HepG2 (cell line): Measurements from ENCODE around the gene DDO. TPM values are rescaled to one million over a fixed set of nuclear protein-coding genes. Genes with fewer than 3 reads are reported as not detected.
A peak's percentile ranks its signal among the peaks of the same experiment; 100 is the strongest.

Source experiments
- ATAC-seq: fragments of 200-7000 bp; cut with Tn5 transposase; 3 replicates; pipeline ENCODE4 v1.9.1; 2020; ENCODE audit warnings: mild to moderate bottlenecking, moderate library complexity
- BruUV-seq: library from RNA; stranded (reverse); fragments of 400-500 nt; replicated peaks from 2 replicates; lab custom pipeline; 2021; lab: Mats Ljungman, UMichigan
- CTCF ChIA-PET: fragments of 300-600 bp; formaldehyde crosslinking; extraction: SDS; loops from one replicate; lab custom pipeline; 2021; ENCODE audit warnings: low total read pairs, inconsistent platforms, low intra/inter-chr PET ratio; lab: Yijun Ruan, JAX
- POLR2A ChIA-PET: fragments of 350-600 bp; sonication (Branson Sonifier 250); formaldehyde crosslinking; loops from one replicate; lab custom pipeline; 2020; ENCODE audit warnings: antibody characterized with exemption, inconsistent platforms; lab: Yijun Ruan, JAX
- DNase-seq: peaks from one replicate; pipeline ENCODE4 v3.0.0-alpha.2; 2015; ENCODE audit warnings: low spot score
- FAIRE-seq: peaks from 3 replicates; lab custom pipeline; 2011; peaks lifted over from hg19 to GRCh38; lab: Jason Lieb, UNC
- H2AFZ ChIP-seq: one replicate; pipeline ENCODE4 v1.6.1; 2011; ENCODE audit warnings: low read length, inconsistent platforms
- H3K27ac ChIP-seq: fragments of 300-600 bp; 3 replicates; pipeline ENCODE4 v1.8.0; 2011; ENCODE audit warnings: mixed run types, mild to moderate bottlenecking, mixed read lengths, low read length, inconsistent platforms; ENCODE audit not compliant: insufficient read depth; ENCODE audit errors: extremely low read length
- H3K27me3 ChIP-seq, 2 experiments: fragments of 200-600 bp in 1 of 2; 2 replicates in 1 of 2; 3 replicates in 1 of 2; pipeline versions ENCODE4 v1.6.0 to v1.8.0; 2011; ENCODE audit warnings: low read length in 2 of 2, mild to moderate bottlenecking in 2 of 2, moderate library complexity in 2 of 2, inconsistent platforms in 1 of 2; ENCODE audit not compliant: insufficient read depth in 2 of 2, control insufficient read depth in 1 of 2
- H3K36me3 ChIP-seq, 2 experiments: fragments of 200-600 bp in 1 of 2; replicated peaks in 1 of 2; 2 replicates in 1 of 2; 3 replicates in 1 of 2; pipeline versions ENCODE4 v1.5.1 to v1.8.0; 2011; ENCODE audit warnings: low read length in 2 of 2, inconsistent platforms in 1 of 2; ENCODE audit not compliant: insufficient read depth in 2 of 2, control insufficient read depth in 1 of 2
- H3K4me1 ChIP-seq: 2 replicates; pipeline ENCODE4 v1.5.1; 2012; ENCODE audit warnings: low read length, inconsistent platforms; ENCODE audit not compliant: insufficient read depth
- H3K4me2 ChIP-seq: 2 replicates; pipeline ENCODE4 v1.6.0; 2011; ENCODE audit warnings: low read depth, low read length, inconsistent platforms
- H3K4me3 ChIP-seq, 3 experiments: fragments of 200-600 bp in 1 of 3; sonication (generic), shearing (Covaris generic) in 1 of 3; replicated peaks in 1 of 3; 2 replicates each; pipeline ENCODE4 v1.5.1; 2011 to 2016; ENCODE audit warnings: low read length in 3 of 3, inconsistent platforms in 2 of 3, low read depth in 2 of 3, mild to moderate bottlenecking in 2 of 3, control low read depth in 1 of 3, mixed read lengths in 1 of 3; ENCODE audit not compliant: insufficient read depth in 1 of 3
- H3K79me2 ChIP-seq: one replicate; pipeline ENCODE4 v1.6.1; 2011; ENCODE audit warnings: low read length, inconsistent platforms; ENCODE audit not compliant: insufficient read depth
- H3K9ac ChIP-seq: 2 replicates; pipeline ENCODE4 v1.6.0; 2011; ENCODE audit warnings: mild to moderate bottlenecking, low read depth, low read length, inconsistent platforms; ENCODE audit not compliant: insufficient read depth
- H3K9me3 ChIP-seq: 2 replicates; pipeline ENCODE4 v1.5.1; 2012; ENCODE audit warnings: mild to moderate bottlenecking, low read length
- H4K20me1 ChIP-seq: 2 replicates; pipeline ENCODE4 v1.6.0; 2011; ENCODE audit warnings: inconsistent platforms, mild to moderate bottlenecking, low read length, moderate library complexity; ENCODE audit not compliant: insufficient read depth
- ARNT2 ChIP-seq: sonication (generic); formaldehyde crosslinking; IDR thresholded peaks from 2 replicates; pipeline ENCODE4 v1.8.0; 2022; ENCODE audit warnings: mild to moderate bottlenecking, low read depth, missing genetic modification reagents, moderate library complexity
- ATF7-NPFF ChIP-seq: sonication (generic); formaldehyde crosslinking; IDR thresholded peaks from 2 replicates; pipeline ENCODE4 v1.8.1; 2023; ENCODE audit warnings: mild to moderate bottlenecking, low read depth, missing genetic modification reagents, moderate library complexity
- FOXA1 ChIP-seq, 2 experiments: fragments of 450-650 bp in 1 of 2; sonication (generic) in 1 of 2; formaldehyde crosslinking in 1 of 2; IDR thresholded peaks; 2 replicates each; pipeline versions ENCODE4 v1.4.0 to v1.6.1; 2016 to 2020; ENCODE audit warnings: missing genetic modification reagents in 1 of 2
- HIVEP1 ChIP-seq: sonication (generic); formaldehyde crosslinking; IDR thresholded peaks from 2 replicates; pipeline ENCODE4 v1.4.0; 2020; ENCODE audit warnings: mild to moderate bottlenecking, missing genetic modification reagents
- KDM2A ChIP-seq: sonication (generic); formaldehyde crosslinking; IDR thresholded peaks from 2 replicates; pipeline ENCODE4 v1.4.0; 2020; ENCODE audit warnings: low read depth, missing genetic modification reagents, borderline replicate concordance
- NAIF1 ChIP-seq: sonication (generic); formaldehyde crosslinking; IDR thresholded peaks from 2 replicates; pipeline ENCODE4 v1.5.0; 2020; ENCODE audit warnings: mild to moderate bottlenecking, missing genetic modification reagents, borderline replicate concordance
- NFYC ChIP-seq: IDR thresholded peaks from 2 replicates; pipeline ENCODE4 v1.6.1; 2016; ENCODE audit warnings: missing genetic modification reagents, missing compliant biosample characterization
- SP2 ChIP-seq: sonication (generic); formaldehyde crosslinking; IDR thresholded peaks from 2 replicates; pipeline ENCODE4 v1.5.1; 2020; ENCODE audit warnings: mild to moderate bottlenecking, missing genetic modification reagents
- TCF12 ChIP-seq, 2 experiments: fragments of 450-650 bp in 1 of 2; sonication (generic) in 1 of 2; formaldehyde crosslinking in 1 of 2; IDR thresholded peaks; 2 replicates each; pipeline versions ENCODE4 v1.6.1 to v1.8.0; 2017 to 2022; ENCODE audit warnings: antibody characterized with exemption in 1 of 2, mild to moderate bottlenecking in 1 of 2, missing genetic modification reagents in 1 of 2, moderate library complexity in 1 of 2
- U2AF2 ChIP-seq: fragments of 200-400 bp; formaldehyde crosslinking; IDR thresholded peaks from 2 replicates; pipeline ENCODE4 v1.6.1; 2017; ENCODE audit warnings: low read depth, mild to moderate bottlenecking, low read length
- XRCC5 ChIP-seq: fragments of 200-400 bp; formaldehyde crosslinking; optimal IDR thresholded peaks from 2 replicates; pipeline ENCODE3; 2017; ENCODE audit warnings: mild to moderate bottlenecking, low read length
- ZNF10 ChIP-seq: sonication (generic); formaldehyde crosslinking; IDR thresholded peaks from 2 replicates; pipeline ENCODE4 v1.4.0; 2020; ENCODE audit warnings: mild to moderate bottlenecking, low read depth, missing genetic modification reagents, borderline replicate concordance
- ZNF337 ChIP-seq: sonication (generic); formaldehyde crosslinking; IDR thresholded peaks from 2 replicates; pipeline ENCODE4 v1.5.1; 2020; ENCODE audit warnings: missing genetic modification reagents, low read depth, mild to moderate bottlenecking, borderline replicate concordance
- ZNF605 ChIP-seq: sonication (generic); formaldehyde crosslinking; IDR thresholded peaks from 2 replicates; pipeline ENCODE4 v1.8.0; 2022; ENCODE audit warnings: mild to moderate bottlenecking, missing genetic modification reagents
- ZSCAN29 ChIP-seq: sonication (generic); formaldehyde crosslinking; conservative IDR thresholded peaks from 2 replicates; pipeline ENCODE4 v1.4.0; 2020; ENCODE audit warnings: mild to moderate bottlenecking, missing genetic modification reagents
- WGBS: methylation state at CpG from one replicate; pipeline ENCODE4 v1.1.6; 2017; ENCODE audit warnings: low lambda C conversion rate; 5-methylcytosine and 5-hydroxymethylcytosine counted together
- in situ Hi-C: cut with HindIII; loops from 2 replicates; pipeline ENCODE4 v1.10.0; 2017; ENCODE audit warnings: low pct_unique_long_range_greater_than_20kb; ENCODE audit not compliant: extremely low pct_ligation_motif_present
- intact Hi-C: fragments of 100-400 bp; cut with micrococcal nuclease; formaldehyde crosslinking; loops from one replicate; pipeline ENCODE4 v1.10.0; 2022; ENCODE audit not compliant: unreplicated experiment
- polyA plus RNA-seq, 8 experiments: library from polyadenylated mRNA; depleted of rRNA in 3 of 8; stranded (reverse) in 7 of 8; unstranded in 1 of 8; fragments of >200 nt; fragmentation: Illumina TruSeq in 4 of 8; extraction: Trizol in 4 of 8; gene quantifications; 2 replicates each; pipeline versions ENCODE4 v1.2.1 to v1.2.3, GENCODE V29; 2011 to 2016; ENCODE audit warnings: low read depth in 4 of 8, missing spikeins in 1 of 8, mixed read lengths in 1 of 8; ENCODE audit not compliant: insufficient read depth in 1 of 8
- total RNA-seq, 5 experiments: library from RNA; depleted of rRNA; stranded (reverse); fragments of >200 nt; fragmentation: Illumina TruSeq; extraction: Trizol; gene quantifications; 2 replicates each; pipeline ENCODE4 v1.2.3, GENCODE V29; 2016; ENCODE audit warnings: low read depth in 1 of 5
- TF ChIP-seq, protein P1 (sequence below): sonication (generic); formaldehyde crosslinking; IDR thresholded peaks from 2 replicates; pipeline ENCODE4 v1.5.0; 2020; ENCODE audit warnings: mild to moderate bottlenecking, low read depth, missing genetic modification reagents, borderline replicate concordance
- TF ChIP-seq, protein P2 (sequence below): sonication (generic); formaldehyde crosslinking; IDR thresholded peaks from 2 replicates; pipeline ENCODE4 v1.8.0; 2022; ENCODE audit warnings: missing genetic modification reagents, mild to moderate bottlenecking, moderate library complexity, borderline replicate concordance
- TF ChIP-seq, protein P3 (sequence below): sonication (generic); formaldehyde crosslinking; IDR thresholded peaks from 2 replicates; pipeline ENCODE4 v1.5.0; 2020; ENCODE audit warnings: mild to moderate bottlenecking, missing genetic modification reagents, borderline replicate concordance

The DDO gene
- total and polyA plus RNA-seq, 2 of the 13 experiments (the other 11 are each of a cell fraction or from before 2014, with no cell fraction given): 6.1 to 10.3 TPM

DNA sequence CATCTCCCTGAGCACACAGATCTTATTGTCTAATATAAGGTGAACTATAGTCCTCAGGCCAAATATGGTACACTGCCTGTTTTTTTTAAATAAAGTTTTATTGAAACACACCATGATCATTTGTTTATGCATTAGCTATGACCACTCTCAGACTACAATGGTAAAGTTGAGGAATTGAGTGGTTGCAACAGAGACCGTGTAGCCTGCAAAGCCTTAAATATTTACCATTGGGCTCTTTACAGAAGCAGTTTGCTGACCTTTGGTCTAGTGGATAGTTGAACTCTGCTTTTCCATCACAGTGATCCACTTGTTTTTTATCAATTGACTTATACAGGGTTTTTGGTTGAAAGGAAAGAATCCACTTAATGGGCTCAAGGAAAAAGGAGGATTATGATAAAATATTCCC, 29.9 kb downstream of the DDO start:
- CTCF ChIA-PET: no interaction called here
- FAIRE-seq: peak; percentile 36
- no TSS peak for BruUV-seq
- TF ChIP-seq ARNT2 (CRISPR knock-in tag) (no peak), NFYC (no peak), ZNF605 (CRISPR knock-in tag) (no peak), KDM2A (CRISPR knock-in tag) (no peak), U2AF2 (no peak), HIVEP1 (CRISPR knock-in tag) (no peak), ZNF337 (CRISPR knock-in tag) (no peak), SP2 (CRISPR knock-in tag) (no peak), ZNF10 (CRISPR knock-in tag) (no peak), ATF7-NPFF (CRISPR knock-in tag) (no peak), NAIF1 (CRISPR knock-in tag) (no peak), TCF12 (IDR thresholded peaks at IDR 0.05) (no peak), TCF12 (CRISPR knock-in tag; IDR thresholded peaks at IDR 0.05) (no peak), ZSCAN29 (CRISPR knock-in tag) (peak; percentile 66; the same call in 1 of the 2 replicates), FOXA1 (IDR thresholded peaks at IDR 0.05) (no peak), FOXA1 (CRISPR knock-in tag; IDR thresholded peaks at IDR 0.05) (peak; percentile 49), XRCC5 (no peak)
- TF ChIP-seq, protein P1, sequence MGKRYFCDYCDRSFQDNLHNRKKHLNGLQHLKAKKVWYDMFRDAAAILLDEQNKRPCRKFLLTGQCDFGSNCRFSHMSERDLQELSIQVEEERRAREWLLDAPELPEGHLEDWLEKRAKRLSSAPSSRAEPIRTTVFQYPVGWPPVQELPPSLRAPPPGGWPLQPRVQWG (CRISPR knock-in tag): no peak
- TF ChIP-seq, protein P2, sequence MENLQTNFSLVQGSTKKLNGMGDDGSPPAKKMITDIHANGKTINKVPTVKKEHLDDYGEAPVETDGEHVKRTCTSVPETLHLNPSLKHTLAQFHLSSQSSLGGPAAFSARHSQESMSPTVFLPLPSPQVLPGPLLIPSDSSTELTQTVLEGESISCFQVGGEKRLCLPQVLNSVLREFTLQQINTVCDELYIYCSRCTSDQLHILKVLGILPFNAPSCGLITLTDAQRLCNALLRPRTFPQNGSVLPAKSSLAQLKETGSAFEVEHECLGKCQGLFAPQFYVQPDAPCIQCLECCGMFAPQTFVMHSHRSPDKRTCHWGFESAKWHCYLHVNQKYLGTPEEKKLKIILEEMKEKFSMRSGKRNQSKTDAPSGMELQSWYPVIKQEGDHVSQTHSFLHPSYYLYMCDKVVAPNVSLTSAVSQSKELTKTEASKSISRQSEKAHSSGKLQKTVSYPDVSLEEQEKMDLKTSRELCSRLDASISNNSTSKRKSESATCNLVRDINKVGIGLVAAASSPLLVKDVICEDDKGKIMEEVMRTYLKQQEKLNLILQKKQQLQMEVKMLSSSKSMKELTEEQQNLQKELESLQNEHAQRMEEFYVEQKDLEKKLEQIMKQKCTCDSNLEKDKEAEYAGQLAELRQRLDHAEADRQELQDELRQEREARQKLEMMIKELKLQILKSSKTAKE (CRISPR knock-in tag): no peak
- TF ChIP-seq, protein P3, sequence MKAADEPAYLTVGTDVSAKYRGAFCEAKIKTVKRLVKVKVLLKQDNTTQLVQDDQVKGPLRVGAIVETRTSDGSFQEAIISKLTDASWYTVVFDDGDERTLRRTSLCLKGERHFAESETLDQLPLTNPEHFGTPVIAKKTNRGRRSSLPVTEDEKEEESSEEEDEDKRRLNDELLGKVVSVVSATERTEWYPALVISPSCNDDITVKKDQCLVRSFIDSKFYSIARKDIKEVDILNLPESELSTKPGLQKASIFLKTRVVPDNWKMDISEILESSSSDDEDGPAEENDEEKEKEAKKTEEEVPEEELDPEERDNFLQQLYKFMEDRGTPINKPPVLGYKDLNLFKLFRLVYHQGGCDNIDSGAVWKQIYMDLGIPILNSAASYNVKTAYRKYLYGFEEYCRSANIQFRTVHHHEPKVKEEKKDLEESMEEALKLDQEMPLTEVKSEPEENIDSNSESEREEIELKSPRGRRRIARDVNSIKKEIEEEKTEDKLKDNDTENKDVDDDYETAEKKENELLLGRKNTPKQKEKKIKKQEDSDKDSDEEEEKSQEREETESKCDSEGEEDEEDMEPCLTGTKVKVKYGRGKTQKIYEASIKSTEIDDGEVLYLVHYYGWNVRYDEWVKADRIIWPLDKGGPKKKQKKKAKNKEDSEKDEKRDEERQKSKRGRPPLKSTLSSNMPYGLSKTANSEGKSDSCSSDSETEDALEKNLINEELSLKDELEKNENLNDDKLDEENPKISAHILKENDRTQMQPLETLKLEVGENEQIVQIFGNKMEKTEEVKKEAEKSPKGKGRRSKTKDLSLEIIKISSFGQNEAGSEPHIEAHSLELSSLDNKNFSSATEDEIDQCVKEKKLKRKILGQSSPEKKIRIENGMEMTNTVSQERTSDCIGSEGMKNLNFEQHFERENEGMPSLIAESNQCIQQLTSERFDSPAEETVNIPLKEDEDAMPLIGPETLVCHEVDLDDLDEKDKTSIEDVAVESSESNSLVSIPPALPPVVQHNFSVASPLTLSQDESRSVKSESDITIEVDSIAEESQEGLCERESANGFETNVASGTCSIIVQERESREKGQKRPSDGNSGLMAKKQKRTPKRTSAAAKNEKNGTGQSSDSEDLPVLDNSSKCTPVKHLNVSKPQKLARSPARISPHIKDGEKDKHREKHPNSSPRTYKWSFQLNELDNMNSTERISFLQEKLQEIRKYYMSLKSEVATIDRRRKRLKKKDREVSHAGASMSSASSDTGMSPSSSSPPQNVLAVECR (CRISPR knock-in tag): no peak

More for the DNA sequence above, 29.9 kb downstream of the DDO start:
- Histone ChIP-seq H3K36me3 (no peaks in the 10 kb centered on the region), H3K79me2 (no peaks in the 10 kb centered on the region), H2AFZ (no peak overlapping the region), H3K4me1 (peaks cover 48% of the 10 kb centered on the region), H3K27me3 (no peaks in the 10 kb centered on the region), H3K4me2 (0 out of 2 replicates have a peak overlapping the region, but pooled peaks have one; percentile 23), H3K9ac (no peak overlapping the region), H4K20me1 (no peaks in the 10 kb centered on the region), H3K27ac (no peak overlapping the region), H3K9me3 (no peaks in the 10 kb centered on the region), H3K4me3 (no peak overlapping the region)
- intact Hi-C loops (loop anchor here (5.0 kb wide), 1 partner anchor 333 kb away; no protein-coding TSS in a partner anchor), in situ Hi-C loops (loop anchor here (25.0 kb wide), 1 partner anchor 848 kb away; no protein-coding TSS in a partner anchor)
- POLR2A ChIA-PET: interaction anchor here (0.8 kb wide), 1 partner anchor 205 kb away, joined by 3 read pairs; the partner anchor contains the start of gene CDC40
- peak; percentile 88 for DNase-seq
- WGBS: 0% methylated on average over 1 of the region's 1 CpG
- peak; percentile 92 for ATAC-seq
